PFSK-1 (cell line): ENCODE results near the gene PSMB7.

Experiments
- POLR2AphosphoS5 ChIP-seq: IDR thresholded peaks from 2 replicates; pipeline ENCODE4 v1.6.1; 2012; ENCODE audit warnings: low read depth, mild to moderate bottlenecking, control low read depth, low read length, moderate library complexity
- REST ChIP-seq, 2 experiments: IDR thresholded peaks; 2 replicates each; pipeline versions ENCODE4 v1.6.1 to v1.8.0; 2011 to 2012; ENCODE audit warnings: low read depth in 2 of 2, low read length in 2 of 2, control low read depth in 1 of 2, inconsistent platforms in 1 of 2, mild to moderate bottlenecking in 1 of 2, moderate library complexity in 1 of 2; ENCODE audit not compliant: insufficient read depth in 1 of 2
- SIN3A ChIP-seq: IDR thresholded peaks from 2 replicates; pipeline ENCODE4 v1.6.1; 2012; ENCODE audit warnings: mild to moderate bottlenecking, low read length, moderate library complexity, borderline replicate concordance; ENCODE audit not compliant: insufficient read depth

GRCh38 chr9:124458441-124458840 is 43.2 kb upstream of the PSMB7 start:
- TF ChIP-seq SIN3A (no peak), REST (IDR thresholded peaks at IDR 0.05; ENCODE audit: insufficient read depth in 1 of 2, low read depth in 2 of 2, low read length in 2 of 2) (no peak), POLR2AphosphoS5 (no peak)
